HL-60 (cell line): ENCODE measurements around the gene LEPR.

Experiments used
- DNase-seq, 2 experiments: peaks; one replicate each; pipeline ENCODE4 v3.0.0-alpha.2; 2010 to 2020; ENCODE audit warnings: low read depth in 1 of 2, low spot score in 1 of 2
- H3K27ac ChIP-seq: fragments of 250-450 bp; sonication (Bioruptor Pico); replicated peaks from 2 replicates; pipeline ENCODE4 v1.5.1; 2020; ENCODE audit warnings: mild to moderate bottlenecking, moderate library complexity
- H3K27me3 ChIP-seq: fragments of 250-450 bp; sonication (Bioruptor Pico); 2 replicates; pipeline ENCODE4 v1.5.1; 2021; ENCODE audit warnings: mild to moderate bottlenecking, moderate library complexity; ENCODE audit not compliant: insufficient read depth, poor library complexity, severe bottlenecking
- H3K4me3 ChIP-seq: replicated peaks from 2 replicates; pipeline ENCODE4 v1.5.1; 2011; ENCODE audit warnings: mild to moderate bottlenecking, control low read depth, low read length; ENCODE audit not compliant: insufficient read depth
- CTCF ChIP-seq: IDR thresholded peaks from one replicate; pipeline ENCODE4 v1.5.1; 2011; ENCODE audit warnings: low read length, control low read depth, inconsistent platforms; ENCODE audit not compliant: insufficient read depth
- GABPA ChIP-seq: IDR thresholded peaks from 2 replicates; pipeline ENCODE4 v1.6.1; 2012; ENCODE audit warnings: low read depth
- POLR2AphosphoS5 ChIP-seq: IDR thresholded peaks from 2 replicates; pipeline ENCODE4 v1.6.1; 2012; ENCODE audit warnings: low read depth
- REST ChIP-seq: IDR thresholded peaks from 2 replicates; pipeline ENCODE4 v1.6.1; 2012; ENCODE audit warnings: low read depth; ENCODE audit not compliant: insufficient replicate concordance
- SPI1 ChIP-seq: IDR thresholded peaks from 2 replicates; pipeline ENCODE4 v1.6.1; 2012; ENCODE audit warnings: low read depth, mild to moderate bottlenecking, borderline replicate concordance

The LEPR gene

GRCh38 chr1:65412256-65412983 lies 8.0 kb upstream of the LEPR start:
- TF ChIP-seq REST, result no peak
- Histone ChIP-seq H3K27me3 (peaks cover 5% of the 10 kb centered on the region), H3K4me3 (no peak overlapping the region), H3K27ac (no peak overlapping the region)
- DNase-seq, result no peak

- no peak for TF ChIP-seq CTCF
- no peak for TF ChIP-seq SPI1
- no peak for TF ChIP-seq GABPA
- TF ChIP-seq REST, result no peak
- no peak for TF ChIP-seq POLR2AphosphoS5
- H3K4me3 ChIP-seq, result no peak overlapping the region
- H3K27me3 ChIP-seq, result peaks cover 8% of the 10 kb centered on the region
- DNase-seq, result no peak
- no peak overlapping the region for H3K27ac ChIP-seq
Measured at GRCh38 chr1:65412984-65413375, 7.5 kb upstream of the LEPR start.

- H3K27ac ChIP-seq, result no peak overlapping the region
- TF ChIP-seq POLR2AphosphoS5 (no peak), SPI1 (no peak), GABPA (no peak), REST (no peak), CTCF (no peak)
- H3K4me3 ChIP-seq, result no peak overlapping the region
- DNase-seq, result no peak
- H3K27me3 ChIP-seq, result peaks cover 8% of the 10 kb centered on the region
Measured at GRCh38 chr1:65414538-65414937, 5.9 kb upstream of the LEPR start.
